ENCODE measurements around the gene LRRTM4.
"Not testable (repeated sequence)": the region's sequence is repeated elsewhere in the genome, so short reads cannot be mapped to it uniquely, and the experiment has no call there.

The LRRTM4 gene

DNA sequence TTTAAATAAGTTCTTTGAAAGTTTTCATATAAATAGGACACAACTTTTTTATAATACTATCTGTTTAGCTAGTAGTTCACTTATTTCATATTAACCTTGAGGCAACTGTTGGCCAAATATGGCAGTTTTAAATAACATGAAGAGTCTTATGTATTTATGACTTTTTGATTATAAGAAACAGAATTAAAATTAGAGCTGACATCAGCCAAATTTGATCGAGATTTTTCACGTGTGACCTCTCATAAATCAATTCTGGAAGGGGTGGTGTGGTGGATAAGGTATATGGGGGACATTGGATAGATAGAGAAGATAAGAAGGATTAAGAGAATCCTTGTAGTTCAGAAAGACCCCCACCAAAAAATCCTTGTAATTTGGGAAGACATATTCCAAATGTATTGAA, 776.6 kb downstream of the LRRTM4 start:
- no peak for DNase-seq (ENCODE audit: low spot score)

GRCh38 chr2:76737607-76738006, 784.6 kb downstream of the LRRTM4 start:
- no peak for DNase-seq (ENCODE audit: low spot score)

DNA sequence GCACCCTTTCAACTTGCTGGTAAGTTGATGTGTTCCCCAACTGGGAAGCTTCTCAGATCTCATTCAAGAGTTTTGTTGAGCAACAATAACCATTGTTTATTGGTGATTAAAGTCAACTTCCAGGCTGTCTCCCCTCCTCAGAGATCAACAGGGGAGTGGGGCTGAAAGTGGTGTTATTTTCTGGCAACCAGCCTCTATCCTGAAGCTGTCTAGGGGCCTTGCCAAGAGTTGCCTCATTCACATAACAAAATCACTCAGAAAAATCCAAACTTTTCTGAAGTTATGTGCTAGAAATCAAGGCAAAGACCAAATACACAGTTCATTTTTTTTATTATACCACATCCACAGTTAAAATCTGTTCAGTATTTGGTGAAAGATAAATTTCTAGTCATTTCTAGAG, 788.4 kb downstream of the LRRTM4 start:
- no peak for DNase-seq (ENCODE audit: low spot score)

- no peak for DNase-seq (ENCODE audit: low spot score)
Observed at GRCh38 chr2:76731157-76731556, 791.0 kb downstream of the LRRTM4 start.

- no peak for DNase-seq (ENCODE audit: low spot score)
Observed at GRCh38 chr2:76730021-76730420, 792.2 kb downstream of the LRRTM4 start.

GRCh38 chr2:76721226-76721625, 801.0 kb downstream of the LRRTM4 start:
- DNase-seq (ENCODE audit: low spot score): no peak

DNA sequence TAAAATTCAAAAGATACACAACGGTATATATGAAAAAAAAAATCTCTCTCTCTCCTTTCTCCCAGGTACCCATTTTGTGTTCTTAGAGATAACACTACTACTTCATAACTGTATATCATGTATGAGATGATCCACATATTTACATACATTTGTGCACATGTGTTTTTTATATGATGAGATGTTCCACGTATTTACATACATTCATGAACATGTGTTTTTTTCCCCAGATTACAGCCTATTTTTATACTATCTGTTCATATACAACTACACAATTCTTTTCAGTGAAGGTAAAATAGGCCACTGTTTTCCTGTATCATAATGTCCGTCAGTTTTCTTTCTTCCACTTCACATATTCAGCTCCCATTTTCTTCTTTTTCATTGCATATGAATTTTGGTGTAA, 808.9 kb downstream of the LRRTM4 start:
- no peak for DNase-seq (ENCODE audit: low spot score)

DNA sequence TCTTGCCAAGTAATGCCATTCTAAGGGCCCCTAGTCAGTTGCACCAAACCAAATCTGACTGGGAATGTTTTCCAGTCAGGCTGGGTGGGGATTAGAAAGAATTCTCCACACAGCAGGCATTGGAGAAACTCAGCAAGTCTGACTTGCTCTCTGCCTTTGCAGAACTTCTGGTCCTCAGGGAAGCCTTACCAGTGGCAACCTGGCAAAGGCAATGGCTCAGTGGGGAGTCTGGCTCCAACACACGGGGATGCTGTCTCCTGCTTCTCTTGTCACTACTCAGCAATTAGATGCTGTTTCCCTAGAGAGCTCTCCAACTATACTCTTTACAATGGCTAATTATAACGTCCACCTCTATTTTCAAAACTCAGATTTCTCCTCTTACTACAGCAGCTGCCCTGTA, 810.7 kb downstream of the LRRTM4 start:
- DNase-seq (ENCODE audit: low spot score): no peak

- no peak for DNase-seq (ENCODE audit: low spot score)
Observed at GRCh38 chr2:76700894-76701293, 821.3 kb downstream of the LRRTM4 start.

DNA sequence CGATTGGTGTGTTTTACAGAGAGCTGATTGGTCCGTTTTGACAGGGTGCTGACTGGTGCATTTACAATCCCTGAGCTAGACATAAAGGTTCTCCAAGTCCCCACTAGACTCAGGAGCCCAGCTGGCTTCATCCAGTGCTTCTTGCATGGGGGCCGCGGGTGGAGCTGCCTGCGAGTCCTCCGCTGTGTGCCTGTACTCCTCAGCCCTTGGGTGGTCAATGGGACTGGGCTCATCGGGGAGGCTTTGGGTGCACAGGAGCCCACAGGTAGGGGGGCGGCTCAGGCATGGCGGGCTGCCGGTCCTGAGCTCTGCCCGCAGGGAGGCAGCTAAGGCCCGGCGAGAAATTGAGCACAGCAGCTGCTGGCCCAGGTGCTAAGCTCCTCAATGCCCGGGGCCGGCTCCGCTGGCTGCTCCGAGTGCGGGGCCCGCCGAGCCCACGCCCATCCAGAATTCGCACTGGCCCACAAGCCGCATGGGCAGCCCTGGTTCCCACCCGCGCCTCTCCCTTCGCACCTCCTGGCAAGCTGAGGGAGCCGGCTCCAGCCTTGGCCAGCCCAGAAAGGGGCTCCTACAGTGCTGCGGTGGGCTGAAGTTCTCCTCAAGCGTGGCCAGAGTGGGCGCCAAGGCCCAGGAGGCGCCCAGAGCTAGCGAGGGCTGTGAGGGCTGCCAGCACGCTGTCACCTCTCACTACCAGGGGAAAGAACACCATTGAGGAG, 824.0 kb downstream of the LRRTM4 start:
- DNase-seq (ENCODE audit: low spot score): not testable (repeated sequence)
